Measurements from ENCODE around the gene LUZP1.

DNA sequence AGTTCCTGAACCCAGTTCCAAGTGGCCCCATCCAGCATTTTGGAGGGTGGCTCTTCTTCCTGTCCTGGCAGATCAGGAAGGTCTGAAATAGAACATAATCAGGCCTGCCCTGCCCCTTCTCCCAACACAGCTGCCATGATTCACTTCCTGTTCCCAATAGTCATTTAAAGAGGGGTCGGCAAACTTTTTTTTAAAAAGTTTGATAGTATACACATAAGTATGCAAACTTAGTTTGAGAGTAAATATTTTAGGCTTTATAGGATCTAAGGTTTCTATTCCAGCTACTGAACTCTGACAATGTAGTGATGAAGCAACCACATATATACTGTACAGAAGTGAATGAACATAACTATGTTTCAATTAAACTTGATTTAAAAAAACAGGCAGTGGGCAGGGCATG lies 66.4 kb downstream of the LUZP1 start:
- TF ChIP-seq KAT7 (CRISPR knock-in tag; IDR thresholded peaks at IDR 0.05; ENCODE audit: borderline replicate concordance) (no peak), IRF1 (CRISPR knock-in tag; IDR thresholded peaks at IDR 0.05) (no peak), SOX15 (CRISPR knock-in tag; IDR thresholded peaks at IDR 0.05) (no peak), CTCF (IDR thresholded peaks at IDR 0.05) (no peak), ZNF121 (CRISPR knock-in tag; IDR thresholded peaks at IDR 0.05) (no peak), NFE2L1 (CRISPR knock-in tag; IDR thresholded peaks at IDR 0.05) (no peak), ERG (CRISPR knock-in tag; IDR thresholded peaks at IDR 0.05) (no peak), FOXP1 (CRISPR knock-in tag; IDR thresholded peaks at IDR 0.05; ENCODE audit: borderline replicate concordance) (no peak), JUN (CRISPR knock-in tag; IDR thresholded peaks at IDR 0.05) (no peak)
- TF ChIP-seq, protein P1, sequence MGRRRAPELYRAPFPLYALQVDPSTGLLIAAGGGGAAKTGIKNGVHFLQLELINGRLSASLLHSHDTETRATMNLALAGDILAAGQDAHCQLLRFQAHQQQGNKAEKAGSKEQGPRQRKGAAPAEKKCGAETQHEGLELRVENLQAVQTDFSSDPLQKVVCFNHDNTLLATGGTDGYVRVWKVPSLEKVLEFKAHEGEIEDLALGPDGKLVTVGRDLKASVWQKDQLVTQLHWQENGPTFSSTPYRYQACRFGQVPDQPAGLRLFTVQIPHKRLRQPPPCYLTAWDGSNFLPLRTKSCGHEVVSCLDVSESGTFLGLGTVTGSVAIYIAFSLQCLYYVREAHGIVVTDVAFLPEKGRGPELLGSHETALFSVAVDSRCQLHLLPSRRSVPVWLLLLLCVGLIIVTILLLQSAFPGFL (CRISPR knock-in tag; IDR thresholded peaks at IDR 0.05; ENCODE audit: borderline replicate concordance): no peak
